ENCODE results near the gene A1BG. TPM values are rescaled to one million over a fixed set of nuclear protein-coding genes. Genes with fewer than 3 reads are reported as not detected.

The A1BG gene
- total and polyA plus RNA-seq, 2 of the 13 experiments (the other 11 are each of a cell fraction or from before 2014, with no cell fraction given): 14.7 to 41.4 TPM

GRCh38 chr19:58380662-58381459 lies 27.6 kb upstream of the A1BG start, which contains the start of gene ZNF837 (continued):
- TF ChIP-seq CTCF (CRISPR knock-in tag; IDR thresholded peaks at IDR 0.05) (peak; percentile 46), ZKSCAN8 (CRISPR knock-in tag; IDR thresholded peaks at IDR 0.05; ENCODE audit: borderline replicate concordance) (0 out of 2 replicates have a peak, but pooled peaks have one; percentile 48), MYC (CRISPR knock-in tag; IDR thresholded peaks at IDR 0.05; ENCODE audit: borderline replicate concordance) (peak; percentile 97), CC2D1A (CRISPR knock-in tag; IDR thresholded peaks at IDR 0.05) (peak; percentile 51; the same call in 1 of the 2 replicates), ZNF570 (CRISPR knock-in tag; IDR thresholded peaks at IDR 0.05; ENCODE audit: borderline replicate concordance) (0 out of 2 replicates have a peak, but pooled peaks have one; percentile 71), GPBP1L1 (CRISPR knock-in tag; IDR thresholded peaks at IDR 0.05) (no peak), ZNF12 (CRISPR knock-in tag; IDR thresholded peaks at IDR 0.05) (peak; percentile 49; the same call in 1 of the 2 replicates), POLR2A (IDR thresholded peaks at IDR 0.05; ENCODE audit: insufficient read depth in 1 of 2, low read depth in 2 of 2, low read length in 2 of 2) (peak; percentile 76 to 79), ZFP1 (CRISPR knock-in tag; IDR thresholded peaks at IDR 0.05) (peak; percentile 52), ZBTB3 (CRISPR knock-in tag; IDR thresholded peaks at IDR 0.05; ENCODE audit: borderline replicate concordance, low read depth) (peak; percentile 78; the same call in 1 of the 2 replicates), MBNL3 (CRISPR knock-in tag; conservative IDR thresholded peaks at IDR 0.05) (no peak), DBP (CRISPR knock-in tag; IDR thresholded peaks at IDR 0.05; ENCODE audit: not compliant biosample characterization) (no peak), THAP11 (CRISPR knock-in tag; IDR thresholded peaks at IDR 0.05) (peak; percentile 99), RCOR2 (CRISPR knock-in tag; IDR thresholded peaks at IDR 0.05) (no peak), YEATS4 (CRISPR knock-in tag; IDR thresholded peaks at IDR 0.05; ENCODE audit: borderline replicate concordance) (peak; percentile 96), ZNF280B (CRISPR knock-in tag; IDR thresholded peaks at IDR 0.05; ENCODE audit: borderline replicate concordance) (peak; percentile 59; the same call in 1 of the 2 replicates), MAFK (conservative IDR thresholded peaks at IDR 0.05 in 1 of 2, IDR thresholded peaks at IDR 0.05 in 1 of 2; ENCODE audit: low read length in 2 of 2) (no peak), ZNF10 (CRISPR knock-in tag; IDR thresholded peaks at IDR 0.05; ENCODE audit: borderline replicate concordance, low read depth) (no peak), ELK4 (CRISPR knock-in tag; IDR thresholded peaks at IDR 0.05; ENCODE audit: borderline replicate concordance) (0 out of 2 replicates have a peak, but pooled peaks have one; percentile 73), SP4 (CRISPR knock-in tag; IDR thresholded peaks at IDR 0.05) (peak; percentile 82), ZFY (CRISPR knock-in tag; IDR thresholded peaks at IDR 0.05) (peak; percentile 97), AGO1 (IDR thresholded peaks at IDR 0.05; ENCODE audit: low read depth, low read length, poor library complexity, severe bottlenecking) (peak; percentile 85)
